Germinal center (tissue), 1 donor: ENCODE results near the gene KANK3.
"Not testable (repeated sequence)": the region's sequence is repeated elsewhere in the genome, so short reads cannot be mapped to it uniquely, and the experiment has no call there.

ENCODE experiments used
- DNase-seq: peaks from one replicate; pipeline ENCODE4 v3.0.0; 2012; ENCODE audit warnings: mixed read lengths, low spot score

Gene KANK3

GRCh38 chr19:8316351-8317125 is 26.5 kb downstream of the KANK3 start:
- DNase-seq: no peak

DNA sequence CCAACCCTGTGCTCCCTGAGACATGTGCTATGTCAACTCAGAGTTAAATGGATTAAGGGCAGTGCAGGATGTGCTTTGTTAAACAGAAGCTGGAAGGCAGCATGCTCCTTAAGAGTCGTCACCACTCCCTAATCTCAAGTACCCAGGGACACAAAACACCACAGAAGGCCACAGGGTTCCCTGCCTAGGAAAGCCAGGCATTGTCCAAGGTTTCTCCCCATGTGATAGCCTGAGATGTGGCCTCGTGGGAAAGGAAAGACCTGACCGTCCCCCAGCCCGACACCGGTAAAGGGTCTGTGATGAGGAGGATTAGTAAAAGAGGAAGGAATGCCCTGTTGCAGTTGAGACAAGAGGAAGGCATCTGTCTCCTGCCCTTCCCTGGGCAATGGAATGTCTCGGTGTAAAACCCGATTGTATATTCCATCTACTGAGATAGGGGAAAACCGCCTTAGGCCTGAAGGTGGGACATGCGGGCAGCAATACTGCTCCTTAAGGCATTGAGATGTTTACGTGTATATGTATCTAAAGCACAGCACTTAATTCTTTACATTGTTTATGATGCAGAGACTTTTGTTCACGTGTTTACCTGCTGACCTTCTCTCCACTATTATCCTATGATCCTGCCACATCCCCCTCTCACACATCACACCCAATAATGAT is 28.0 kb downstream of the KANK3 start:
- not testable (repeated sequence) for DNase-seq

DNA sequence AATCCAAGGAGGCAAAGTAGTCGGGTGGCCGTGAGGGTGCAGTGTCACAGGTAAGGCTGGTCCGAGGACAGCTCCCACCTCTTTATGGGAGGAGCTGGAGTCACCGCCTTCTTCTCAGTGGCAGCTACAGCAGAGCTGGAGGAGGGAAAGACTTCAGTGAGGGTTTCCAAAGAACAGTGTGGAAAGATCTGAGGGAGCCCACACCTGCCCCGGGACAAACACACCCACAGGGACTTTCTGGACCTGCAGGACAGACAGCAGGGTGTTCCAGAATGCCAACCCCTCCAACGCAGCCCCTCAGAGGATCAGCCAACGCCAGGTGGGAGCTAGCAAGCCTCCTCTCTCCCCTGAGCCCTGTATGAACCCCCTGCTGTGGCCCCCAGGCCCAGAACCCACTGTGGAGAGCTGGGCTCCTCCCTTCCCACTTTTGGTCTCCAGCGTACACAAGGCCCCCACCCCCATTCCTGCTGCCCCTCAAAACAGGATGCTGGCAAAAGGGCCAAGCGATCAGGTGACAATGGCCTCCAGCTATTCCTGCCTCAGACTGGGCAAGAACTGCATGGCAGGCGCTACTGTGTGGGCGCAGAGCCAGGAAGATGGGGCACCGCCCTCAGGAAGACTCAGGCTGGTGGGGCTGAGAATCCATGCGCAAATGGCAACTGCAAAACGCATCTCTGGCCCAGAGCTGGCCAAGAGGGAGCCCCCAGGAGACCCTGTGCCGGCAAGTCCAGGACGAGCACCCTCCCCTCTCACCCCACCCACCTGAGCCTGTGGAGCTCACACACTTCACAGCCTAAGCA is 31.4 kb downstream of the KANK3 start:
- DNase-seq: no peak

DNA sequence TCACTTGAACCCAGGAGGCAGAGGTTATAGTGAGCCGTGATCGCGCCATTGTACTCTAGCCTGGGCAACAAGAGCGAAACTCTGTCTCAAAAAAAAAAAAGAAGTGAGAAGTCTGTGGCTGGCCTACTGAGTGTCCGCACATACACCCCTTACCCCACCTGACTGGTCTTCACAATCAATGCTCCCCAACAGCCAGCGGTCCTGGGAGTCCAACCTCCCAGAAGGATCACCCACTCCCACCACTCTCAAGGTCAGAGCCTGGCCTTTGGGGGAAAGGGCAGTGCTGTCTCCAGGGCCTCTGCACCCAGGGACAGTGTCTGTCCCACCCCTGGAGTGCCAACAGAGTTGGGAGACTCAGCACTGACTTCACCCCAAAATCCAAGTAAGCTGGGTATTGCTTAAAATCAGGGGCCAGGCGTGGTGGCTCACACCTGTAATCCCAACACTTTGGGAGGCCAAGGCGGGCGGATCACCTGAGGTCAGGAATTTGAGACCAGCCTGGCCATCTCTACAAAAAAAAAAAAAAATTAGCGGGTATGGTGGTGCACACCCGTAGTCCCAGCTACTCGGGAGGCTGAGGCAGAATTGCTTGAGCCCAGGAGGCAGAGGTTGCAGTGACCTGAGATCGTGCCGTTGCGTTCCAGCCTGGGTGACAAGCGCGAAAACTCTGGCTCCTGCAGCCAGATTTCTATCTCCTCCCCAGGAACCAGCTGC is 32.6 kb downstream of the KANK3 start:
- no peak for DNase-seq

DNA sequence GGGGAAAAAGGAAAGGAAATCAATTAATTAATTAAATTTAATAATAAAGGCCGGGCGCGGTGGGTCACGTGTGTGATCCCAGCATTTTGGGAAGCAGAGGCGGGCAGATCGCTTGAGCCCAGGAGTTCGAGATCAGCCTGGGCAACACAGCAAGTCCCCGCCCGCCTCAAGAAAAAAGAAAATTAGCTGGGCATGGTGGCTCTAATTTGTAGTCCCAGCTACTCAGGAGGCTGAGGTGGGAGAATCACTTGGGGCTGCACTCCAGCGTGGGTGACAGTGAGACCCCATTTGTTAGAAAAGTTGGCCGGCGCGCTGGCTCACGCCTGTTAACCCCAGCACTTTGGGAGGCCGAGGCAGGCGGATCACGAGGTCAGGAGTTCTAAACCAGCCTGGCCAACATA is 34.2 kb downstream of the KANK3 start:
- DNase-seq: no peak

- DNase-seq: peak; percentile 93
Observed at GRCh38 chr19:8307965-8308866, 34.8 kb downstream of the KANK3 start, which contains the start of gene CD320. Gene CD320, minus strand, starts transcription at chr19:8308358. Its CDS starts 68 bp downstream, at chr19:8308290.

- no peak for DNase-seq
Observed at GRCh38 chr19:8307400-8307964, 35.6 kb downstream of the KANK3 start.

- no peak for DNase-seq
Observed at GRCh38 chr19:8306235-8307054, 36.6 kb downstream of the KANK3 start.

DNA sequence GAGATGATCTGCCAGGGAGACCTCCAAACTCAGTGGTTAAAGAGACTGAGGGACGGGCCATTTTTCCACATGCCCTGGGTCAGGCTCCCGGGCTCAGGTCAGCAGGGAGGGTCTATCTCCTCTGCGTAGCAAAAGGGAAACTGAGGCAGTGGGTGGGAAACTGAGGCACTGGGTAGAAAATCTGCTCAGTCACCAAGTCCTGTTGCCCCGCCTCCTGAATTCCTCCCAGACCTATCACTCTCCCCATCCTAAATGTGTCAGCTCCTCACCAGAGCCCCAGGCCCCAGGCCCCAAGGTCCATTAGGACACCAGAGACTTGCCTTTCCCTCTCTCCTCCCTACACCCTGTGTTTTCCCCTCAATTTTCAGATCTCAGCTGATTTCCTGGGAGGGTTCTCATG is 37.3 kb downstream of the KANK3 start:
- DNase-seq: no peak

GRCh38 chr19:8304841-8305621 is 38.0 kb downstream of the KANK3 start:
- no peak for DNase-seq

GRCh38 chr19:8302734-8303133 is 40.3 kb downstream of the KANK3 start:
- no peak for DNase-seq

GRCh38 chr19:8302357-8302691 is 40.7 kb downstream of the KANK3 start:
- no peak for DNase-seq

DNA sequence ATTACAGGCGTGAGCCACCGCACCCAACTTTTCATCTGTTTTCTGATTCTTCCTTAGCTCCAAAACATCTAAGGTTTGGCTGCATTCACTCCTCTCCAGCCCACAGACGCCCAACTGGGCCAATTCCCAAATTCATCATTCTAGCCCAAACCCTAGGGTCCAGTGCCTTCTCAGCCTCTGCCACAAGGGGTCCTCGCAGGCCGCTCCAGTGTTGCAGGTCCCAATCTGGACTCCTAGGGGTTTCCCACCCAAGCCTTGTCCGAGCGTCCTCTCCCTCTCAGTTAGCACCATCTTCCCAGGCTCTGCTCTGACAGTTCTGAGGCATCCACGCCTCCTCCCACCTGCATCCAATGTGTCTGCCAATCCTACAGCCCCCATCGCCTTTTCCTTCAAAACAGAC is 51.7 kb downstream of the KANK3 start:
- not testable (repeated sequence) for DNase-seq

DNA sequence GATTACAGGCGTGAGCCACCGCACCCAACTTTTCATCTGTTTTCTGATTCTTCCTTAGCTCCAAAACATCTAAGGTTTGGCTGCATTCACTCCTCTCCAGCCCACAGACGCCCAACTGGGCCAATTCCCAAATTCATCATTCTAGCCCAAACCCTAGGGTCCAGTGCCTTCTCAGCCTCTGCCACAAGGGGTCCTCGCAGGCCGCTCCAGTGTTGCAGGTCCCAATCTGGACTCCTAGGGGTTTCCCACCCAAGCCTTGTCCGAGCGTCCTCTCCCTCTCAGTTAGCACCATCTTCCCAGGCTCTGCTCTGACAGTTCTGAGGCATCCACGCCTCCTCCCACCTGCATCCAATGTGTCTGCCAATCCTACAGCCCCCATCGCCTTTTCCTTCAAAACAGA is 66.6 kb downstream of the KANK3 start:
- DNase-seq: not testable (repeated sequence)
